ENCODE results near the gene STEEP1. TPM values are rescaled to one million over a fixed set of nuclear protein-coding genes. Genes with fewer than 3 reads are reported as not detected.

STEEP1 gene
- 10 to 100 TPM; 18.7 to 19.8 TPM for total RNA-seq
- polyA plus RNA-seq (2013, experiment 1 of 2) = 17.0 TPM
- 16.1 TPM for polyA plus RNA-seq (2013, experiment 2 of 2)
- long read RNA-seq, experiment 1 = 0 reads
- long read RNA-seq, experiment 2, partial matches to known transcripts = 0 of 5 reads
- long read RNA-seq, experiment 2, other reads (novel, unspliced or antisense) = 1 of 5 reads
- long read RNA-seq, experiment 3, transcript CXorf56-204 (7 exons, 1,056 nt) = major isoform, 10 of 15 reads
- long read RNA-seq, experiment 3, partial matches to known transcripts = 0 of 15 reads
- long read RNA-seq, experiment 3, other reads (novel, unspliced or antisense) = 5 of 15 reads
- long read RNA-seq, experiment 4, transcript CXorf56-204 (7 exons, 1,056 nt) = major isoform, 9 of 12 reads
- long read RNA-seq, experiment 4, partial matches to known transcripts = 0 of 12 reads
- long read RNA-seq, experiment 4, other reads (novel, unspliced or antisense) = 3 of 12 reads

DNA sequence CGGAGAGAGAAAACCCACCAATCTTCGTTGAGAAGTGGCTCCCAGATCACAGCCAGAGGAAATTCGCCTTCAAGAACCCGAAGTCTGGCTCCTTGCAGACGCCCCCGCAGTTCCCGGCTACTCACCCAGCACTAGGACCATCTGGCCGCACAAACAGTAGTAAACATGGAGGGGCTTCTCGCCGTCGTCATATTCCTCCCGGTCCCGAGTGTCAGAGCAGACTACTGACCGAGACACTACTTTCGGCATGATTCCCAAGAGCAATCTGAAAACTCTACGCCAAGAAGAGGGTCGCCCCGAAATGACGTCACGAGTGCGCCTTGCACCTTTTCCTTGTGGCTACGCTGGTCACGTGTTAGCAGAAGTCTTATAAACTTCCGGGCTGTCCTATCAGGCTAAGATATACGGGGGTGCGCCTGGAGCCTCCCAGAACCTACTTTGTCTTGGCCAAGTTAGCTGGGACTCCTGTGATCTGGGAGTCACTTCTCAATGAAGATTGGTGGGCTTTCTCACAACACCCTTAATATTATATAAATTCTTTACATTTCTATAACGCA, at the start of gene STEEP1:
STEEP1 (minus strand) TSS at position 303 of the 557 bp plus-strand sequence; CDS start at position 249, 54 bp downstream.
- Histone ChIP-seq H3K36me3 (ENCODE audit: control insufficient read depth, insufficient read depth, low read length) (no peaks in the 10 kb centered on the region), H3K27ac (ENCODE audit: low read depth, low read length) (no peak within 1 kb of the TSS), H3K9ac (ENCODE audit: extremely low read depth, low read length, poor library complexity, severe bottlenecking) (peak within 1 kb of the TSS; percentile 76), H3K27me3 (ENCODE audit: control insufficient read depth, insufficient read depth, low read length, poor library complexity, severe bottlenecking) (no peaks in the 10 kb centered on the region), H3K9me3 (ENCODE audit: control insufficient read depth, low read length) (no peaks in the 10 kb centered on the region), H3K4me1 (ENCODE audit: control insufficient read depth, insufficient read depth, low read length) (no peaks in the 10 kb centered on the region), H3K4me3 (ENCODE audit: low read length) (peak within 1 kb of the TSS; percentile 91)
- WGBS, 2 experiments (ENCODE audit: insufficient coverage in 1 of 2, insufficient read length in 1 of 2) = 0% methylated on average over 2 to 26 of the region's 27 CpGs
- H3K27me3 Mint-ChIP-seq (ENCODE audit: insufficient read depth) = no peaks in the 10 kb centered on the region
- H3K4me1 Mint-ChIP-seq = no peaks in the 10 kb centered on the region
- H3K9me3 Mint-ChIP-seq = peaks cover 62% of the 10 kb centered on the region
- TF ChIP-seq, protein P1, sequence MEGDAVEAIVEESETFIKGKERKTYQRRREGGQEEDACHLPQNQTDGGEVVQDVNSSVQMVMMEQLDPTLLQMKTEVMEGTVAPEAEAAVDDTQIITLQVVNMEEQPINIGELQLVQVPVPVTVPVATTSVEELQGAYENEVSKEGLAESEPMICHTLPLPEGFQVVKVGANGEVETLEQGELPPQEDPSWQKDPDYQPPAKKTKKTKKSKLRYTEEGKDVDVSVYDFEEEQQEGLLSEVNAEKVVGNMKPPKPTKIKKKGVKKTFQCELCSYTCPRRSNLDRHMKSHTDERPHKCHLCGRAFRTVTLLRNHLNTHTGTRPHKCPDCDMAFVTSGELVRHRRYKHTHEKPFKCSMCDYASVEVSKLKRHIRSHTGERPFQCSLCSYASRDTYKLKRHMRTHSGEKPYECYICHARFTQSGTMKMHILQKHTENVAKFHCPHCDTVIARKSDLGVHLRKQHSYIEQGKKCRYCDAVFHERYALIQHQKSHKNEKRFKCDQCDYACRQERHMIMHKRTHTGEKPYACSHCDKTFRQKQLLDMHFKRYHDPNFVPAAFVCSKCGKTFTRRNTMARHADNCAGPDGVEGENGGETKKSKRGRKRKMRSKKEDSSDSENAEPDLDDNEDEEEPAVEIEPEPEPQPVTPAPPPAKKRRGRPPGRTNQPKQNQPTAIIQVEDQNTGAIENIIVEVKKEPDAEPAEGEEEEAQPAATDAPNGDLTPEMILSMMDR (conservative IDR thresholded peaks at IDR 0.05) = no peak
- H3K27ac Mint-ChIP-seq = peak within 1 kb of the TSS; percentile 98
- H3K4me3 Mint-ChIP-seq = peak within 1 kb of the TSS; percentile 89
- peaks cover 5% of the 10 kb centered on the region for H3K36me3 Mint-ChIP-seq (ENCODE audit: low read depth)
- peak; percentile 93 for DNase-seq

DNA sequence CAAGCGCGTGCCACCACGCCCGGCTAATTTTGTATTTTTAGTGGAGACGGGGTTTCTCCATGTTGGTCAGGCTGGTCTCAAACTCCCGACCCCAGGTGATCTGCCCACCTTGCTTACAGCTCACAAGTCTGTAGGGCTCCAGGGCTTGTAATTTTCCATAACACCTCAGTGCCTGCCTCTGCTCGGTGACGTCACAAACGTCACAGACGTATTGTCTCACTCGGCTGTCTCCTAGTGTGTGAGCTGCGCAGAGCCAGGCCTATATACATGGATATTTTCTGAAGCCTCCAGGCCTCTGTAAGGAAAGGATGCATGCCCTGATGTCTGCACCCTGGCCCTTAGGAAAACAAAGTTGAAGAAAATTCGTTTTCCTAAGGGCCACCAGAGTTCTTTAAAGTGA, 49.6 kb upstream of the STEEP1 start:
- no peak overlapping the region for H3K9ac ChIP-seq (ENCODE audit: extremely low read depth, low read length, poor library complexity, severe bottlenecking)
- no peaks in the 10 kb centered on the region for H3K4me1 ChIP-seq (ENCODE audit: control insufficient read depth, insufficient read depth, low read length)
- DNase-seq = no peak
- H3K36me3 ChIP-seq (ENCODE audit: control insufficient read depth, insufficient read depth, low read length) = no peaks in the 10 kb centered on the region
- Mint-ChIP-seq H3K27me3 (ENCODE audit: insufficient read depth) (peaks cover 3% of the 10 kb centered on the region), H3K36me3 (ENCODE audit: low read depth) (no peaks in the 10 kb centered on the region), H3K9me3 (peaks cover 60% of the 10 kb centered on the region), H3K27ac (no peak overlapping the region), H3K4me3 (no peak overlapping the region), H3K4me1 (no peaks in the 10 kb centered on the region)
- H3K4me3 ChIP-seq (ENCODE audit: low read length) = no peak overlapping the region
- H3K9me3 ChIP-seq (ENCODE audit: control insufficient read depth, low read length) = no peaks in the 10 kb centered on the region
- no peak overlapping the region for H3K27ac ChIP-seq (ENCODE audit: low read depth, low read length)
- 90 to 94% methylated on average over 2 to 13 of the region's 13 CpGs for WGBS, 2 experiments (ENCODE audit: insufficient coverage in 1 of 2, insufficient read length in 1 of 2)
- no peaks in the 10 kb centered on the region for H3K27me3 ChIP-seq (ENCODE audit: control insufficient read depth, insufficient read depth, low read length, poor library complexity, severe bottlenecking)
- TF ChIP-seq, protein P1 (conservative IDR thresholded peaks at IDR 0.05) = no peak

DNA sequence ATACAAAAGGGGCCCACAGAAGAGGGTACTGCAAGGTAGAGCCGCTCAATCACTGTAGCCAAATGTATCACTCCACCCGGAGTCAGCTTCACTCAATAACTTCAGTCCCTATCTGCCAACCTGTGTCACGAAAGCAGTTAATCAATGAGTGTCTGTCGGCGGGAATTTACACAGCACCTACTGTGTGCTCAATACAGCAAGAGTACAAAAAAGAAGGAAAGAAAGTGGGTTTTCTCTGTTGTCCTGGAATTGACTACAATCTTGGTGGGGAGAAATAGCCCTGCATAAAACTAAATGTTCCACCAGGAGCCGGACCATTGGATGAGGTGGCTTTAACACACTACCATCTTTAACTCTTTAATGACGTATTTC, 41.8 kb upstream of the STEEP1 start:
- H3K27me3 ChIP-seq (ENCODE audit: control insufficient read depth, insufficient read depth, low read length, poor library complexity, severe bottlenecking) = no peaks in the 10 kb centered on the region
- no peaks in the 10 kb centered on the region for H3K9me3 ChIP-seq (ENCODE audit: control insufficient read depth, low read length)
- peak overlapping the region; percentile 82 for H3K4me3 ChIP-seq (ENCODE audit: low read length)
- WGBS, 2 experiments (ENCODE audit: insufficient coverage in 1 of 2, insufficient read length in 1 of 2) = 88 to 93% methylated on average over 3 to 5 of the region's 7 CpGs
- H3K4me1 ChIP-seq (ENCODE audit: control insufficient read depth, insufficient read depth, low read length) = no peaks in the 10 kb centered on the region
- no peak for DNase-seq
- Mint-ChIP-seq H3K4me1 (peaks cover 5% of the 10 kb centered on the region), H3K9me3 (peaks cover 64% of the 10 kb centered on the region), H3K27me3 (ENCODE audit: insufficient read depth) (peaks cover 12% of the 10 kb centered on the region), H3K36me3 (ENCODE audit: low read depth) (peaks cover 4% of the 10 kb centered on the region), H3K4me3 (peak overlapping the region; percentile 82), H3K27ac (peak overlapping the region; percentile 95)
- TF ChIP-seq, protein P1 (conservative IDR thresholded peaks at IDR 0.05) = no peak
- no peak overlapping the region for H3K27ac ChIP-seq (ENCODE audit: low read depth, low read length)
- H3K36me3 ChIP-seq (ENCODE audit: control insufficient read depth, insufficient read depth, low read length) = no peaks in the 10 kb centered on the region
- no peak overlapping the region for H3K9ac ChIP-seq (ENCODE audit: extremely low read depth, low read length, poor library complexity, severe bottlenecking)

All from endodermal cell (in vitro differentiated cells).